Hepatocyte (in vitro differentiated cells): Measurements from ENCODE around the gene FRY.

Experiments used
- EZH2 ChIP-seq: fragments of 200-600 bp; sonication (generic); IDR thresholded peaks from 2 replicates; pipeline ENCODE4 v1.6.1; 2016; ENCODE audit warnings: antibody characterized with exemption, mild to moderate bottlenecking, borderline replicate concordance
- TF ChIP-seq, protein P1 (sequence below): fragments of 200-600 bp; sonication (generic); IDR thresholded peaks from 2 replicates; pipeline ENCODE4 v1.5.1; 2016; ENCODE audit warnings: antibody characterized with exemption, mild to moderate bottlenecking; ENCODE audit not compliant: poor library complexity

DNA sequence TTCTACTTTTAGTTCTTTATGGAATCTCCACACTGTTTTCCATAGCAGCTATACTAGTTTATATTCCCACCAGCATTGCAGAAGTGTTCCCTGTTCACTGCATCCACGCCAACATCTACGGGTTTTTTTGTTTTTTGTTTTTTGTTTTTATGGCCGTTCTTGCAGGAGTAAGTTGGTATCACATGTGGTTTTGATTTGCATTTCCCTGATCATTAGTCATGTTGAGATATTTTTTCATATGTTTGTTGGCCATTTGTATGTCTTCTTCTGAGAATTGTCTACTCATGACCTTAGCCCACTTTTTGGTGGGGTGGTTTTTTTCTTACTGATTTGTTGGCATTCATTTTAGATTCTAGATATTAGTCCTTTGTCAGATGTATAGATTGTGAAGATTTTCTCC lies 89.7 kb downstream of the FRY start:
- TF ChIP-seq, protein P1, sequence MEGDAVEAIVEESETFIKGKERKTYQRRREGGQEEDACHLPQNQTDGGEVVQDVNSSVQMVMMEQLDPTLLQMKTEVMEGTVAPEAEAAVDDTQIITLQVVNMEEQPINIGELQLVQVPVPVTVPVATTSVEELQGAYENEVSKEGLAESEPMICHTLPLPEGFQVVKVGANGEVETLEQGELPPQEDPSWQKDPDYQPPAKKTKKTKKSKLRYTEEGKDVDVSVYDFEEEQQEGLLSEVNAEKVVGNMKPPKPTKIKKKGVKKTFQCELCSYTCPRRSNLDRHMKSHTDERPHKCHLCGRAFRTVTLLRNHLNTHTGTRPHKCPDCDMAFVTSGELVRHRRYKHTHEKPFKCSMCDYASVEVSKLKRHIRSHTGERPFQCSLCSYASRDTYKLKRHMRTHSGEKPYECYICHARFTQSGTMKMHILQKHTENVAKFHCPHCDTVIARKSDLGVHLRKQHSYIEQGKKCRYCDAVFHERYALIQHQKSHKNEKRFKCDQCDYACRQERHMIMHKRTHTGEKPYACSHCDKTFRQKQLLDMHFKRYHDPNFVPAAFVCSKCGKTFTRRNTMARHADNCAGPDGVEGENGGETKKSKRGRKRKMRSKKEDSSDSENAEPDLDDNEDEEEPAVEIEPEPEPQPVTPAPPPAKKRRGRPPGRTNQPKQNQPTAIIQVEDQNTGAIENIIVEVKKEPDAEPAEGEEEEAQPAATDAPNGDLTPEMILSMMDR, result no peak
- no peak for TF ChIP-seq EZH2
